Neuron (in vitro differentiated cells): ENCODE data around the gene HAPLN2.

ENCODE experiments used
- H2AFZ ChIP-seq: one replicate; pipeline ENCODE4 v1.6.1; 2013; ENCODE audit warnings: low read depth, mild to moderate bottlenecking, inconsistent platforms, low read length, moderate library complexity
- H3K27me3 ChIP-seq: one replicate; pipeline ENCODE4 v1.6.1; 2013; ENCODE audit warnings: low read length; ENCODE audit not compliant: insufficient read depth
- H3K36me3 ChIP-seq: one replicate; pipeline ENCODE4 v1.6.1; 2013; ENCODE audit warnings: low read length; ENCODE audit not compliant: insufficient read depth
- H3K4me1 ChIP-seq: one replicate; pipeline ENCODE4 v1.6.1; 2013; ENCODE audit warnings: low read length; ENCODE audit not compliant: insufficient read depth
- H3K4me3 ChIP-seq: 2 replicates; pipeline ENCODE4 v1.5.1; 2013; ENCODE audit warnings: mild to moderate bottlenecking, low read length, moderate library complexity
- H3K9me3 ChIP-seq: one replicate; pipeline ENCODE4 v1.6.1; 2013; ENCODE audit warnings: low read length

HAPLN2 gene

DNA sequence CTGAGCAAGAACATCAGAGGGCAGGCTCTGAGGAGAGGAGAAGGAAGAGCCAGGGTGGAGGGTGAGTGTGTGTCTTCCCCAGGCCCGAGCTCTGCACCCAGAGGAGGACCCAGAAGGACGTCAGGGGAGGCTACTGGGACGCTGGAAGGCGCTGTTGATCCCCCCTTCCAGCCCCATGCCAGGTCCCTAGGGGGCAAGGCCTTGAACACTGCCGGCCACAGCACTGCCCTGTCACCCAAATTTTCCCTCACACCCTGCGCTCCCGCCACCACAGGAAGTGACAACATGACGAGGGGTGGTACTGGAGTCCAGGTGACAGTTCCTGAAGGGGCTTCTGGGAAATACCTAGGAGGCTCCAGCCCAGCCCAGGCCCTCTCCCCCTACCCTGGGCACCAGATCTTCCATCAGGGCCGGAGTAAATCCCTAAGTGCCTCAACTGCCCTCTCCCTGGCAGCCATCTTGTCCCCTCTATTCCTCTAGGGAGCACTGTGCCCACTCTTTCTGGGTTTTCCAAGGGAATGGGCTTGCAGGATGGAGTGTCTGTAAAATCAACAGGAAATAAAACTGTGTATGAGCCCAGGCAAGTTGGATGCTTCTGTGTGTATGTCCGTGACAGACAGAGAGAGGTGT is 39.8 kb downstream of the HAPLN2 start:
- peaks cover 60% of the 10 kb centered on the region for H3K4me1 ChIP-seq
- H3K27me3 ChIP-seq = peaks cover 6% of the 10 kb centered on the region
- no peaks in the 10 kb centered on the region for H3K36me3 ChIP-seq
- no peak overlapping the region for H2AFZ ChIP-seq
- no peaks in the 10 kb centered on the region for H3K9me3 ChIP-seq
- H3K4me3 ChIP-seq = no peak overlapping the region

DNA sequence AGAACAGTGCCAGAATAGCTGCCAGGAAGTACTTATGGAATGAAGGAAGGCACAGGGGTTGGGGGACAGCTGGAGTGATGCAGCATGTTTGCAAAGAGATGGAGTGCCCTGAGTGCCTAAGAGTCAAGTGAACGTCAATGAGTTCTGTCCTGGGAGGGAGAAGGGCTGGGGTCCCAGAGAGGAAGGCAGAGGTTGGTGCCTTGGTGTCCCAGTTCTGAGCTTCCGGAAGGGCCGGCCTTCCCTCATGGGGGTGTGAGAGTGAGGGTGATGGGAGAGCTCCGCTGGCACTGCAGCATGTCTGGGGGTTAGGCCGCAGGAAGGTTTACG is 40.4 kb downstream of the HAPLN2 start:
- H3K4me3 ChIP-seq = no peak overlapping the region
- no peak overlapping the region for H2AFZ ChIP-seq
- H3K9me3 ChIP-seq = no peaks in the 10 kb centered on the region
- peaks cover 6% of the 10 kb centered on the region for H3K27me3 ChIP-seq
- H3K36me3 ChIP-seq = no peaks in the 10 kb centered on the region
- H3K4me1 ChIP-seq = peaks cover 65% of the 10 kb centered on the region

DNA sequence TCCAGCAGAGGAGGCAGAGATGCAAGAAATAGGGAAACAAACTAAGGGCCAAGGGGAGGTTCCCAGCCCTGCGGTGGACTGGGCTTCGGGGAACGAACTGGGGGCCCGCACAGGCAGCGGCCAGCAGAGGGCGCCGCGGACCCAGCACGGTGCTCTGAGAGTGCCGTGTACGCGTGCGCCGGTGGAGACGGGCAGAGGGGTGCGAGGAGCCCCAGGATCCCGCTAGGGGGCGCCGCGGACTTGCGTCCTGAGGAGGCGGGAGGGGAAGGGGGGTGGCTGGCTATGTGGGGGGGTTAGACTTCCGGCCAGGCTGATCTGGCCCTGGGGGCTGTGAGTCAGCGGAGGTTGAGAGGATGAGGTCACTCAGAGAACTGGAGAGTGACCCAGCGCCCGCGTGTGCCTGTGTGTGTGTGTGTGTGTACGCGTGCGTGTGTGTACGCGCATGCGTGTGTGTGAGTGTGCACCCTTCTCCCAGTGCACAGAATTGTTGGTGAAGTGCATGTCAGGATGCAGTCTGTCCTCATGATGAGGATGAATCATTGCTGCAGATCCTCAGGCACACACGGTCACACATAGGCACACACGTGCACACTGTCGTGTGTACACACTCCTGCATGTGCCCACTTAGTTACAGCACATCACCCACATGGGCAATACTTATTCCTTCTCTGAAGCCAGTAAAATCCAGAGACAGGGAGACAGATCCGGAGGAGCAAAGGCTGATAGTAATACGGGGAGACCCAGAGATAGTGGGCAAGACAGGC is 41.0 kb downstream of the HAPLN2 start:
- H3K9me3 ChIP-seq = no peaks in the 10 kb centered on the region
- H3K27me3 ChIP-seq = peaks cover 4% of the 10 kb centered on the region
- no peaks in the 10 kb centered on the region for H3K36me3 ChIP-seq
- peak overlapping the region; percentile 22 for H3K4me3 ChIP-seq
- H2AFZ ChIP-seq = no peak overlapping the region
- H3K4me1 ChIP-seq = peaks cover 69% of the 10 kb centered on the region

DNA sequence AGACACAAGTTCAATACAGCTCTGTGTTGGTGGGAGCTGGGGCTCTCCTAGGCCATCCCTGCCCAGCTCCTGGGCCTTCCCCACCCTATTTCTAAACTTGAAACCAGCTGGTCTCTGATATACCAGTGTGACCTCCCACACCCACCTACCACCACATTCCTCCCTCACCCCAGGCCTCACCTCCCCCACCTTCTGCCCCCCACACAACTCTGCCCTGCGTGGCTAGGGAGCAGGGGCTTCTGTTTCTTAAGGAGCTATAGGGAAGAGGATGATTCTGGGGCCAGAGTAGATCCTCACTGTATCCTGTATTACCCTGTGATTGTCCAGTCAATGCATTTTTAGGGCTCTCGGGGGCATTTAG is 41.5 kb downstream of the HAPLN2 start:
- Histone ChIP-seq H3K4me3 (peak overlapping the region; percentile 22), H2AFZ (no peak overlapping the region), H3K4me1 (peaks cover 75% of the 10 kb centered on the region), H3K9me3 (no peaks in the 10 kb centered on the region), H3K36me3 (no peaks in the 10 kb centered on the region), H3K27me3 (peaks cover 3% of the 10 kb centered on the region)

DNA sequence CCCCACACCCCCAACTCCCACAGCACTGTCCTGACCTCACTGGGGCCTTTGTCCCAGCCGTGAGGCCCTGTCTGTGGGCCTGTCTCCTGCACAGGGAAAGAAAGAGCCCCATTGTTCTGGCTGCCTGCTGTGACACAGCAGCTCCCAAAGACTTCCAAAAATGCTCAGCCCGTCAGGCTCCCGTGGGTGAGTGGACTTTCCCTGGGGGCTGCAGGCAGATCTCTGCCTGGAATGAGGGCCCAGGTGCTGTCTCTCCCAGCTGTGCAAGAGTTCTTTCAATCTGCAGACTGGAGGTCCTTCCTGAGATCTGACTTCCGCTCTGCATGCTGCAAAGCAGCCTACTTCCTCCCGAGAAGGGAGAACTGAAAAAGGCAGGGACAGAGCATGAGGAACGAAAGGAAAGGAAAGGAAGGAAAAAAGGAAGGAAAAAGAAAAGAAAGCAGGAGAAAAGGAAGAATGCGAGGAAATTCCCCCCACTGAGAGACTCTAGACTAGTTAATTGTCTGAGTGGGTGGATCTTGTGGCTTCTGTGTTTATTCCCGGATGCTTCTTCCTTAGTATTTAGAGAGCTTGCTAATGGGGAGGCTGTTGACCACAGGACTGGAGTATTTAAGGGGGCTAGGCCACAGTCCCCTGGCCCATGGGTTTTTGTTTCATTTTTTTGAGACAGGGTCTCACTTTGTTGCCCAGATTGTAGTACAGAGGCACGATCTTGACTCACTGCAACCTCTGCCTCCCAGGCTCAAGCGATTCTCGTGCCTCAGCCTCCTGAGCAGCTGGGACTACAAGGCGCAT is 43.0 kb downstream of the HAPLN2 start:
- Histone ChIP-seq H2AFZ (no peak overlapping the region), H3K9me3 (no peaks in the 10 kb centered on the region), H3K27me3 (no peaks in the 10 kb centered on the region), H3K4me3 (no peak overlapping the region), H3K4me1 (peaks cover 70% of the 10 kb centered on the region), H3K36me3 (no peaks in the 10 kb centered on the region)

DNA sequence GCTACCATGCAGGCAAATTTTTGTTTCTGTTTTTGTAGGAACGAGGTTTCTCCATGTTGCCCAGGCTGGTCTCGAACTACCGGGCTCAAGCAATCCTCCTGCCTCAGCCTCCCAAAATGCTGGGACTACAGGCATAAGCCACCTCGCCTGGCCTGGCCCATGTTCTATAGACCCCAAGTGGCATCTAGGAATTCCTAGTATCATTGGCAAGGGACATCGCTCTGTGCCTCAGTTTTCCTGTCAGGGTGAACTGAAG is 43.5 kb downstream of the HAPLN2 start:
- peaks cover 70% of the 10 kb centered on the region for H3K4me1 ChIP-seq
- H3K9me3 ChIP-seq = no peaks in the 10 kb centered on the region
- no peak overlapping the region for H3K4me3 ChIP-seq
- H3K27me3 ChIP-seq = no peaks in the 10 kb centered on the region
- H2AFZ ChIP-seq = no peak overlapping the region
- no peaks in the 10 kb centered on the region for H3K36me3 ChIP-seq

DNA sequence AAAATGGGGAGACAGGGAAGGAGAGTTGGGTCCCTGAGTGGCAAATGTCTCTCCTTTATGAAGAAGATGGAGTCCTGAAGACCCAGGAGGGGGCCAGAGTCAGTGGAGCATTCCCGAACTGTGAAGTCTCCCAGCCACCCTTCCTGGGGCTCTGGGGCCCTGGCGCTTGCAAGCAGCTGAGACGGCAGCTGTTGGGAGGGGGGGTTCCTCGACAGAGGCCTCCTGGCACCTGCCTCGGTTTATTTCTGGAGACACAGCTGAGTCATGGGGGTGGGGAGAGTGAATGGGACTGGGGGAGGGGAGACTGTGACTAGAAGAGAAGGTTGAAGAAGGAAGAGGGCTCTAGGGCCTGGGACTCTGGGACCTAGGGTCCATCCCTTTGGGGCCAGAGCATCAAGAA is 44.0 kb downstream of the HAPLN2 start:
- no peak overlapping the region for H3K4me3 ChIP-seq
- H2AFZ ChIP-seq = no peak overlapping the region
- no peaks in the 10 kb centered on the region for H3K27me3 ChIP-seq
- no peaks in the 10 kb centered on the region for H3K36me3 ChIP-seq
- no peaks in the 10 kb centered on the region for H3K9me3 ChIP-seq
- peaks cover 70% of the 10 kb centered on the region for H3K4me1 ChIP-seq

DNA sequence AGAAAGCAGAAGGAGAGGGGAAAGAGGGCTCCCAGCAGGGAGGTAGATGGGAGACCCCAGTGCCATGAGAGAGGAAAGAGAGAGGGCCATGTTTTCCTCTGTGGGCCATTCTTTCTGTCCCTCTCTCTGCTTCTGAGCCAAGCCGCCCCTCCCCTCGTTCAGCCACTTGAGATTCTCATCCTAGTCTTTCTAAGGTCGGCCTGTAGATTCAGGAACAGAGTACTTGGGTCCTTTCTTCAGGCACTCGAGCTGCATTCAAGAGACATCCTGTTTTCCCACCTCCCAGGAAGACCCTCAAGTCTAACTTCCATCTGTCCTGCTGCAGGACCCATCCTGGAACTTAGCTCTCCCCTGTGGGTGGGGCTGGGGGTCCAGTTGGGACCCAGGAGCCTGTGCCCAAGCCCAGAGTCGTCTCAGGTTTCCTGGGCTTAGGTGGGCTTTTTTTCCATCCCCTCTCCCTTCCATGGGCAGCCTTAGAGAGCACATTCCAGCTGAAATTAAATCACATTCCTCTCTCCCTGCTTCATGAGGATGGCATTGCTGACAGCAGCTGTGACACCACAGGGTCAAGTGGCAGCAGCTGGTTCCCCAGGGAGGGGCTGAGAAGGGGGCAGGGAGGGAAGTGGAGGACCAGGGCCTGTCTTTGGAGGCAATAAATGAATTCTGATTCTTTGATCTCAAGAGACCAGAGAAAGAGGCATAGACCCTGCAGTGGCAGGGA is 45.0 kb downstream of the HAPLN2 start:
- H3K9me3 ChIP-seq = no peaks in the 10 kb centered on the region
- peak overlapping the region; percentile 22 for H3K4me3 ChIP-seq
- H3K27me3 ChIP-seq = no peaks in the 10 kb centered on the region
- H3K36me3 ChIP-seq = no peaks in the 10 kb centered on the region
- no peak overlapping the region for H2AFZ ChIP-seq
- peaks cover 78% of the 10 kb centered on the region for H3K4me1 ChIP-seq

DNA sequence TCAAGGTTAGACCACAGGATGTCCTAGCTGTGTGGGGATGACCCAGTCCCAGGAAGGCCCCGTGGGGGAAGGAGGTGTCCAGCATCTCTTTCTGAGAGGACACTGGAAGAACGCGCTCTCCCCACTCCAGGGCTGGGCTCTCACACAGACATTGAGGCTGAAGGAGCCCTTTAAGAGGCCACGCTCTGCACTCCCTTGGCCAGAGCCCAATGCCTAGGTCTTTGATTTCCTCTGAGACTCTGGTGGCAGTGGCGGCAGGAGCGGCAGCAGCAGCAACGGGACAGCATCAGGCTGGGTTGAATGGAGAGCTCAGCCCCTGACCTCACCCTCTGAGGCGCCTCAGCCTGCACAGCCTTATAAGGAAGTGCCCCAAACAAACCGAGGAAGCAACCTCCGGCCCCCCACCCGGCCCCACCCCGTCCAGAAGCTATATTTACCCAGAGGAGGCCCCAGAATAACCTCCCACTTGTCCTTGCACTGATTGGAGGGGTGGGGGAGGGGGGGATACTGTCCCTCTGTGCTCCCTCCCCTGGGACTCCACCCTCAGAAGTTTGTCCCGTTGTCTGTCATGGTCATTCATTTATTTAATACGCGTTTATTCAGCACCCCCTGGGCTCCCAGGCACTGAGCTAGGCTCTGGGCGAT is 45.7 kb downstream of the HAPLN2 start:
- Histone ChIP-seq H3K4me3 (peak overlapping the region; percentile 22), H3K27me3 (no peaks in the 10 kb centered on the region), H3K9me3 (no peaks in the 10 kb centered on the region), H3K4me1 (peaks cover 80% of the 10 kb centered on the region), H2AFZ (no peak overlapping the region), H3K36me3 (no peaks in the 10 kb centered on the region)

DNA sequence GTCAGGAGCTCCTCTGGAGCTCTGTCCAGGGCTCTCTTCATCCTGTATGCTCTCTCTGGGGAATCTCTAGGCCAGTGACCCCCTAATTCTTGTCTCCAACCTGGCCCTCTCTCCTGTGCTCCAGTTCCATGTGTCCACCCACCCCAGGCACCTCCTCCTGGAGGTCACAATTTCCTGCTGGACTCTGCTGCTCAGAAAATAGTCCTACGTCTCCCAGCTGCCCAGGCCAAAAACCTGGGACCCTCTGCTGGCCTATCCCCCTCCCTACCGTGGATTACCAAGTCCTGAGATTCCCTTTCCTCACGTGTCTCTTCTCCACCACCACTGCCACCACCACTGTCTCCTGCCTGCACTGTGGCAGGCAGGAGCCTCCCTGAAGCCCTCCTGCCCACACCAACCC is 46.3 kb downstream of the HAPLN2 start:
- Histone ChIP-seq H3K27me3 (no peaks in the 10 kb centered on the region), H3K4me3 (no peak overlapping the region), H3K36me3 (no peaks in the 10 kb centered on the region), H3K9me3 (no peaks in the 10 kb centered on the region), H3K4me1 (peaks cover 82% of the 10 kb centered on the region), H2AFZ (no peak overlapping the region)

DNA sequence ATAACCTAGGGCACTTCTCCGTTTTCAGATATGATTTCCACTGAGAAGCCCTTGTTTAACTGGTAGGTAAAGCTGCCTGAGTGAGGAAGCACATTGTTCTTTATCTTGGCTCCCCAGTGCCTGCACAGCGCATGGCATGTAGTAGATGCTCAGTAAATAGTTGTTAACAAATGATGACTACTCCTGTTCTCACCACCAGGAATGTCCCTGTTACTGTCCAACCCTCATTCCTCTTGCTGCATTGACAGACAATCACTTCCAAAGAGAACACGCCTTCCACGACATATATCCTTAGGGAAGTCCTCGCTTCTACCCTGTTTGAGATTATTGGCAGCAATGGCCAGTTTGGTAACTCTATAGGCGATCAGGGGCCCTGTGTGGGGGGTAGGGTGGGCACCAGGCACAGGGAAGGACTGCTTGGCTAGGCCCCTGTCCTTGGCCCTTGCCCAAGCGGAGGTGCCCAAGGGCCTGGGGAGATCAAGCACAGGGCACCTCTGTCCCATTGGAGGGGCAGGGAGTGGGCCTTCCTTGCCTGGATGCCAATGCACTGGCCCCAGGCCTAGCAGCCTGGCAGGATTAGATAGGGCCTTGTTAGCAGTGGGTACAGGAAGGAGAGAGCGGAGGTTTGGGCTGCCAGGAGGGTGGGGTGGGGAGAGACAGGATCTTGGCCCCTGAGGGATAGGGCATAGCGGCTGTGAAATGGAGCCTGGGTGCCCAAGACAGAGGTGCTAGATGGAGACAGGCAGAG is 47.8 kb downstream of the HAPLN2 start:
- no peaks in the 10 kb centered on the region for H3K27me3 ChIP-seq
- H3K4me3 ChIP-seq = no peak overlapping the region
- peaks cover 81% of the 10 kb centered on the region for H3K4me1 ChIP-seq
- no peaks in the 10 kb centered on the region for H3K9me3 ChIP-seq
- no peak overlapping the region for H2AFZ ChIP-seq
- peaks cover 12% of the 10 kb centered on the region for H3K36me3 ChIP-seq

DNA sequence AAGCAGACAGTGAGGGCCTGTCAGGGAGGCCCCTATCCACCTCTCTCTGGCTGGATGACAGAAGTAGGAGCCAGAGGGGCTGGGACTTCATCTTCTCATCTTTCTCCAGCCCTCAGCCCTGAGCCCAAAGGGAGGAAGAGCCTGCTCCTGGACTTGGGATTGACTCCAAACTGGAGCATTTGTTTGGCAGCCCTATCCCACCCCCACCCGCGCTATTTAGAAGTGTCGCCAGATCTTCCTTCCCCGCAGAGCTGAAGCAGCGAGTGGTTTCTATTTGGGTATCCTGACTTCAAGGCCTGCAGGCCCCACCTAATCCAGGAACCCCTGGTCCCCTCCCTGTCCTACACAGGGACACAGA is 48.4 kb downstream of the HAPLN2 start:
- Histone ChIP-seq H3K36me3 (peaks cover 18% of the 10 kb centered on the region), H2AFZ (no peak overlapping the region), H3K4me3 (no peak overlapping the region), H3K4me1 (peaks cover 82% of the 10 kb centered on the region), H3K9me3 (no peaks in the 10 kb centered on the region), H3K27me3 (no peaks in the 10 kb centered on the region)
